ENCODE data around the gene THOC6.
"Not testable (repeated sequence)": the region's sequence is repeated elsewhere in the genome, so short reads cannot be mapped to it uniquely, and the experiment has no call there.

Gene THOC6

GRCh38 chr16:3057181-3058138, 33.6 kb downstream of the THOC6 start:
- no peak for DNase-seq

DNA sequence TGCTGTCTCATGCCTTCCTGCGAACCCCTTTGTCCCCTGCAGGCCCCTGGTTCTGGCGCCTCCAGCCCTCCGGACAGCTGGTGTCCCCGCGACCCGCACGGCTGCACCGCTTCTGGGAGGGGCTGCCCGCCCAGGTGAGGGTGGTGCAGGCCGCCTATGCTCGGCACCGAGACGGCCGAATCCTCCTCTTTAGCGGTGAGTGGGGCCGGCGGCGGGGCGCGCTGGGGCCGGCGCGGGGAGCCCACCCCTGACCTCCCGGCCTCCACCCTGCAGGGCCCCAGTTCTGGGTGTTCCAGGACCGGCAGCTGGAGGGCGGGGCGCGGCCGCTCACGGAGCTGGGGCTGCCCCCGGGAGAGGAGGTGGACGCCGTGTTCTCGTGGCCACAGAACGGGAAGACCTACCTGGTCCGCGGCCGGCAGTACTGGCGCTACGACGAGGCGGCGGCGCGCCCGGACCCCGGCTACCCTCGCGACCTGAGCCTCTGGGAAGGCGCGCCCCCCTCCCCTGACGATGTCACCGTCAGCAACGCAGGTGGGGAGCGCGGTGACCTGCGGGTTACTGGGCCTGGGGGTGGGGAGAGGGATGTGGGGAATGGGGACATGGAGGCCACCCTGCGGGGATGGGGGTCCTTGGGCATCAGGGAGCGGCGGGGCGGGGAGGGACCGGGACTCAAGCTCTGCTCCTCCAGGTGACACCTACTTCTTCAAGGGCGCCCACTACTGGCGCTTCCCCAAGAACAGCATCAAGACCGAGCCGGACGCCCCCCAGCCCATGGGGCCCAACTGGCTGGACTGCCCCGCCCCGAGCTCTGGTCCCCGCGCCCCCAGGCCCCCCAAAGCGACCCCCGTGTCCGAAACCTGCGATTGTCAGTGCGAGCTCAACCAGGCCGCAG, 34.5 kb downstream of the THOC6 start:
- peak; percentile 58 for DNase-seq

DNA sequence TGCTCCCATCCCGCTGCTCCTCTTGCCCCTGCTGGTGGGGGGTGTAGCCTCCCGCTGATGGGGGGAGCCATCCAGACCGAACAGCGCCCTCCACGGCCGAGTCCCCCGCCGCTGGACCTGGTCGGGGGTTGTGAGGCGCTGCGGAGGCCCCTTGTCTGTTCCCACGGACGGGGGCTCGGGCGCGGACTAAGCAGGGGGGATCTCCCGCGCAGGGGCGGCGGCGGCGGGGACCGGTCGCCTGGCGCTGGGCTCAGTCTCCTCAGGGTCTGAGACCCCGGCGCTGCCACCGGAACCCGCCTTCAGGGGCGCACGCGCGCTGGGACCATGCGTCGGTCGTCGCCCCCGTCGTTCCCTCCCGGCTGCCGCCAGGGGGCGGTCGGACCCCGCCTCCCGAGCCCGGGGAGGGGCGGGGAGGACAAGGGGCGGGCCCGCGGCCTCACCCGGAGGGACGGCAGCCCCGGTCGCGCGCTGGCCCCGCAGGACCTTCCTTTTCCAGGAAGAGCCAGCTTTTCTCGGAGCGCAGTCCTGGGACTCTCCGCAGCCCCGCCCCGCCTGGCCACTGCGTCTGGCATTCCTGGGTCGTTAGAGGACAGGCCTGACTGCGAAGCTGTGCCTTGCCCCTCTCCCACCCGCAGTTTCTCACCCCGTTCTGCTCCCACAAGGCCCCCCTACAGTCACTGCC, 35.3 kb downstream of the THOC6 start:
- peak; percentile 87 for DNase-seq

DNA sequence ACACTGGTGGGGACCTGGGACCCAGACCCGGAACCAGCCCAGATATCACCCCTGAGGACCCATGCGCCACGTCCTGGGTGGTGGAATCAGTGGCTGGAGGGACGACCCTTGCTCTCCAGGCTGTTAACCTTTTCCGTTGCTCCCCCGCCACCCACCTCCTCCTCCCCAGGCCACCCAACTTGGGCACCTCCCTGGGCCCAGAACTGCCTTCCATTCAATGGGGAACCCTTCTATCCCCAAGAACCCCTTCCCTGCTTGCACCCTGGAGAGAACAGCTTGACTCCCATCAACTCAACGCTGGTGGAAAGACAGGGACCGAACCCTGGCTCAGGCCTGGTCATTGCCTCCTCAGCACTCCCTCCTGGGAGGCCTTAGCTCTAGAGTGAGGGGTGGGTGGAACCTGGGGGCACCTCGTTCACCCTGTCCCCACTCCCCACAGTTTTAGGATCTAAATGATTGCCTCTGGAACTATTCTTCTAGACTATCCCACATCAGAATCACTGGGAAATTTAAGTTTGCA, 35.9 kb downstream of the THOC6 start:
- DNase-seq = no peak

DNA sequence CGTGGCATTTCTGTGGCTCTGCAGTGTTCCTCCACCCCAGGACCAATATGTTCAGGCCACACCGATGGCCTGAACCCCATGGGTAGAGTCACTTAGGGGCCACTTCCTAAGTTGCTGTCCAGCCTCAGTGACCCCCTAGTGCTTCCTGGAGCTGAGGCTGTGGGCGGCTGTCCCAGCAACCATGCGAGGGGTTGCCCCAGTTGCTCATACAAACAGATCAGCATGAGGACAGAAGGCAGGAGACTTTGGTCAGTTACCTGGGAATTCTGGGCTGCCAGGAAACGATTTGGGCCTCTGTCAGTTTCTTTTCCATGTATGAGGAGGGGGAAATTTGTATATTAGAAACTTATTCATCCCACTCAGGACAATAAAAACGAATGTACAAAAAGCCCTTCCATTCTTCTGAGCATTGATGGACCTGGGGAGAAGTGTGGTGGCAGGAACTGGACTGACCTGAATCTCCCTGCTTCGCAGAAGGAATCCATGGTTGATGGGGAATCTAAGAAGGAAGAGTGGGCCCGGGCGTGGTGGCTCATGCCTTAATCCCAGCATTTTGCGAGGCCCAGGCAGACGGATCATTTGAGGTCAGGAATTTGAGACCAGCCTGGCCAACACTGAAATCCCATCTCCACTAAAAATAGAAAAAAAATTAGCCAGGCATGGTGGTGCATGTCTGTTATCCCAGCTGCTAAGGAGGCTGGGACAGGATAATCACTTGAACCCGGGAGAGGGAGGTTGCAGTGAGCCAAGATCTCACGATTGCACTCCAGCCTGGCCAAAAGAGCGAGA, 36.7 kb downstream of the THOC6 start:
- DNase-seq = no peak

- no peak for DNase-seq
Observed at GRCh38 chr16:3062553-3062952, 38.7 kb downstream of the THOC6 start.

GRCh38 chr16:3063625-3064386, 40.0 kb downstream of the THOC6 start:
- DNase-seq = no peak

GRCh38 chr16:3065069-3065741, 41.4 kb downstream of the THOC6 start, which contains the start of gene IL32:
TSS of gene IL32 (plus strand) at chr16:3065640. CDS start at chr16:3065812, 172 bp downstream.
- DNase-seq = peak; percentile 72

DNA sequence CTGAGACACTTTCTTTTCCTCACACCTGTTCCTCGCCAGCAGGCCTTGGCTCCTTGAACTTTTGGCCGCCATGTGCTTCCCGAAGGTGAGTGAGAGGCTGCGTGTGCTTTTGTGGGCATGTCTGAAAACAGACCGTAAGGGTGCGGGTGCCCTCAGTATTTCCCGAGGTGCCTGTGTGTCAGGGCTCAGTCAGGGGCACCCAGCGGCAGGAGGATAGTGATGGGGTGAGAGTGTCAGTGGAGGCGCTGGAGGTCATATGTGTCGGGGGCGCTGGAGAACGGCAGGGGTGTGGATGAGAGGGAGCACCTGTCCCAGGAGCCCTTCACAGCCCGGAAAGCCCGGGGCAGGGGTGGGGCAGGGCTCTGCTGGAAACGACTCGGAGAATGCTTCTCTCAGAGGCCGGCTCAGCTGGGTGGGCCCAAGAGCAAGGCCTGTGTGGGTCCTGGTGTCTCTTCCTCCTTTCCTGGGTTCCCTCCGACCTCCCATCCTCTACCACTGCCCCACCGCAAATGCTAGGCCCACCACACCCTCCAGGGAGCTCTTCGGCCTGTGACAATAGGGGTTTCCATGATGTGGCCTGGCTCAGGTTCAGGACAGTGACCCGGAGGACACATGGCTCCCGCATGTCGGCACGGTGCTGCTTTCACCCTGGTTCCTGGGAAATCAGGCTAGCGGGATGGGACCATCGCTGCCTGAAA, 42.1 kb downstream of the THOC6 start:
- no peak for DNase-seq

- no peak for DNase-seq
Observed at GRCh38 chr16:3066440-3066748, 42.6 kb downstream of the THOC6 start.

DNA sequence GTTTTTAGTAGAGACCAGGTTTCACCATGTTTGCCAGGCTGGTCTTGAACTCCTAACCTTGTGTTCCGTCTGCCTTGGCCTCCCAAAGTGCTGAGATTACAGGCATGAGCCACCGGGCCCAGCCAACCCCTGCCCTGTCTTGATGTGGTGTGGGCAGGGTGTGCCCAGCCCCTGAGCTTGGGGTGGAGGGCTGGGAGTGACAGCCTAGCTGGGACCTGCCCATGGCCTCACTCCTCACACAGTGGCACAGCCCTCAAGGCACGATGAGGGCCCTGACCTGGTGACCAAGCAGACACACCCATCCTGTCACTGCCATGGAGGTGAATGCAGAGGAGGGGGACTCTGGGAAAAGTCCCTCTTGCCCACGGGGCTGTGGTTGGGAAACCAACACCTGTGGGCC, 44.7 kb downstream of the THOC6 start:
- DNase-seq = no peak

GRCh38 chr16:3069146-3069545, 45.3 kb downstream of the THOC6 start:
- DNase-seq = not testable (repeated sequence)

- no peak for DNase-seq
Observed at GRCh38 chr16:3070608-3071111, 46.8 kb downstream of the THOC6 start.

DNA sequence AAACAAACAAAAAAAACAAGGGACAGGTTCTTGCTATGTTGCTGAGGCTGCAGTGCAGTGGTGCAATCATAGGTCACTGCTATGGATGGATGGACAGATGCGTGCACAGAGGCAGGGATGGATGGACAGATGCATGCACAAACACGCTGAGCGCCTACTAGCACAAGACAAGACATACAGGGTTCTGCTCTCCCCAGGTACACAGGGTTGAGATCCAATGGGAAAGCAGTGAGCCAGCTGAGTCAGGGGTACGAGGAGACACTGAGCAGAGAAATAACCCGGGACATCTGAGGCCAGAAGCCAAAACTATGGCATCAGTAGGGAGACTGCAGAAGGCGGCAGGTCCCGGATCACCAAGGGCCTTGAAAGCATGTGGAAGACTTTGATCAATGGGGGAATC, 47.8 kb downstream of the THOC6 start:
- no peak for DNase-seq

GRCh38 chr16:3072148-3072547, 48.3 kb downstream of the THOC6 start:
- not testable (repeated sequence) for DNase-seq

GRCh38 chr16:3072576-3073263, 48.9 kb downstream of the THOC6 start:
- DNase-seq = not testable (repeated sequence)

GRCh38 chr16:3073448-3073847, 49.6 kb downstream of the THOC6 start:
- DNase-seq = no peak

- DNase-seq = peak; percentile 66
Observed at GRCh38 chr16:3074860-3075522, 51.2 kb downstream of the THOC6 start.

GRCh38 chr16:3075523-3075915, 51.7 kb downstream of the THOC6 start:
- DNase-seq = no peak
